ENCODE data around the gene NLGN4X.

The NLGN4X gene

DNA sequence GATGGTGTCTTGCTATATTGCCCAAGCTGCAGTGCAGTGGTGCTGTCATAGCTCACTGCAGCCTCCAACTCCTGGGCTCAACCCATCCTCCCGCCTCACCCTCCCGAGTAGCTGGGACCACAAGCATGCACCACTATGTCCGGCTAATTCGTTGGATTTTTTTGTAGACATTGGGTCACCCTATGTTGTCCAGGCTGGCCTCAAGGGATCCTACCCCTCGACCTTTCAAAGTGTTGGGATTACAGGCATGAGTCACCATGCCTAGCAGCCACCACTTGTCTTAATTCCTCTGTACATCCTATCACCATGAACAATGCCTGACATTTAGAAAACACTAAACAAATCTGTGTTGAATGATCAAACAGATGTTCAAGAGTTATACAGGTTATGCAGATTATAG lies 76.7 kb downstream of the NLGN4X start:
- DNase-seq (ENCODE audit: low spot score), result no peak

DNA sequence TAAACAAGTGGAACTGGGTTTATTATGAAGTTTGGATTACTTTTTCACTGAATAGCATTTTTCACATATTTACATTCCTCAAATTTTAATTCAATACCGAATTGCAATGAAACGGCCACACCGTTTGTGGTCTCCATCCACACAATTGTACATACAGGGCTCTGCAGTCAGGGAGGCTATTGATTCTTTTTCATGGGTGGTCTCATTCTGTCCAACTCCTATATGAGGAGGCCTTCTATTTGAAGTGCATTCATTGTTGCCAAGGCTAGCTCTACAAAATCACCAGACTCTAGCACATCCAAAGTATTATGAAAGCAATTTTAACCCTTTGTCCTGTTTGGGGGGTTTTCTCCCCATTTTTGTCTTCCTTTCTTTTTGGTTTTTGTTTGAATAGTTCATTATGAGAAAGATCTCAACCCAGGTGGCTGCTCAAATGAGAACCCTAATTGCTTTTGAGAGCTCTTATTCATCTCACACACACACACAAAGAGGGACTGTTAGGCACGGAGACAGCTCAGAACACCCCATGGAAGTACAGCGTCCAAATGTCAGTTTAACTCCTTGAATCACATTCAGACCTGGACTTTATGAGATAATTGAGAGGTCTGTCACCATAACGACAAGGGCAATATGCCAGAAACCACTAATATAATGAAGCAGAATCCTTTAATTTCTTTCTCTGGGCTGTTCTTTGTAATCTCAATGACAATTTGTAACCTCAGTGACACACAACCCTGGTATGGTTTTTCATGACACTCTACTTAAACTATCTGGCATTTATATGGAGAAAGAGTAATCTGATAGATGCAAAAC lies 79.4 kb downstream of the NLGN4X start:
- no peak for DNase-seq (ENCODE audit: low spot score)

DNA sequence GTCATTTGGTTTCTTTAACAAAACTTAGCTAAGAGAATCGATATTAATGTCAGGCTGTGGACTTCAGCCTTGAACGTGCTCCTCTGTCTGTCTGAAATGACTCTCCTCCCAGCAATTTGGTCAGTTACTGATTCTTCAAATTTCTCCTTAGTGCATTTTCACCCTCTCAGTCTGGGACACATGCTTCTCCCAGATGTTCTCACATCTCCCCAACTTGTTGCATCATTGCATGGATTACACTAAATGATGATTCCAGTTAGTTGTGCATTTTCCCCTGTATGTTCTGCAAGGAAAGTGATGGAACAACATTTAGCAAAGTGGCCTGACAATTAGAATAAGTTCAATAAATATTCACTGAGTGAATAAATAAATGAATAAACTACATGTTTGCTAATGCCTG lies 94.4 kb downstream of the NLGN4X start:
- DNase-seq (ENCODE audit: low spot score), result no peak

DNA sequence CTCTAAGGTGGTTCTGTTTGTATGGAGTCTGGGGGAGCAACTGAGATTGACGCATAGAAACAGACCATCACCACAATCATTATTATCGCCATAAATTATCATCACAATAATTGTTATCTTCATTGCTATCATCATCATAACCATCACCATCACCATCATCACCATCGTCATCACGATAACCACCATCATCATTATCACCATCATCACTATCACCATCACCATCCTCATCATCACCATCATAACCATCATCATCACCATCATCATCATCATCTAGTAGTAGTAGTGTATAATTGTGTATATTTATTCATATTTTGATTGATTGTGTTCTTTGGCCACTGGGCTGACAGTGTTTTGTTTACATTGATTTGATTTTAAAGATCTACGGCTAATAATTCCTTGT lies 95.7 kb downstream of the NLGN4X start:
- no peak for DNase-seq (ENCODE audit: low spot score)

DNA sequence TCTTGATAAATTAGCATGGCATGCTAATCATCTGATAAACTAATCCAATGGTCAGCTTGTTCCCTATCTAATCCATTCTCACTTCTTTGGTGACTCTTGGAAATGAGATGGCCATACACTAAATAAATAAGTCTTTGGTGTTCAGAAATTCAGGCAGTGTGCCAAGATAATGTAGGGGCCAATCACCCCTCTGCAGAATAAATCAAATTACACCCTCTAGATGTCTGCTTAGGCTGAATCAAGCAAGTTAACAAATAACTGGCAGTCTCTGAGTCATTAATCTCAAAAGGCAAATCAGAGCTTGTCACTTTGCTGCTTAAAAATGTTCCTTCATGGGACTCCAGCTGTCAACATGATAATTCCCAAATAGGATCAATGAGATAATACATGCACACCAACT lies 97.4 kb downstream of the NLGN4X start:
- no peak for DNase-seq (ENCODE audit: low spot score)

DNA sequence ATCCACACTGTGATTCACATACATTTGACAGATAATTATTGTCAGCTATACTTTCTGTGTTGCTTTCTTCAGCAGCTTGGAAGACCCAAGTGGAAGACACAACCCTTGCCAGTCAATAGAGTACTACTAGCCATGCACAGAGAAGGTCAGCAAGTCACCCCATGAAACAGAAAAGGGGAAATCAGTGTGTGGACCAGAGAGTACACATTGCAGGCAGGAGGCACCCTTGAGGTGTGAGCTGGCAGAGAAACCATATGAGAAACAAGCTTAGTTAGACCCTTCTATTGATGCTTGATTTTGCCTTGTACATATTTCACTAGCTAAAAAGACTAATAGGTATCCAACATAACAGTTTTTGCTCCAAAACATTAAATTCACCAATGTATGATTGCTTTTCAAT lies 99.5 kb downstream of the NLGN4X start:
- DNase-seq (ENCODE audit: low spot score), result no peak

DNA sequence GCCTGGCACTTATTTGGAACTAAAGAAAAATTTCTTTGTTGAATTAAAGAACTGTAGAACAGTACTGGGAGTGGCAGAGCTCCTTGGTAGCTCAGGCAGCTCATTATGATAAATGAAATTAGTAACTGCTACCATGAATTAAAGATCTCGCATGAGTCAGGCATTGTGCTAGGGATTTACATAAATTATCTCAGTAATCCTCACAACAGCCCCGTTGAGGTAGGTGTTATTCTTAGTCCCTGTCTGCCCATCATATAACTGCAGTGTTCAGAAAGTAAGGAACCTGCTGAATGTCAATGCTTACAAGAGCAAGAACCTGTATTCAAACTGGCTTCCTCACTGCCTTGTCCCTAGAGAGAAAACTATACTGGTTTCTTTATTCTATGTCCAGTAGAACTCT lies 108.3 kb downstream of the NLGN4X start:
- no peak for DNase-seq (ENCODE audit: low spot score)

DNA sequence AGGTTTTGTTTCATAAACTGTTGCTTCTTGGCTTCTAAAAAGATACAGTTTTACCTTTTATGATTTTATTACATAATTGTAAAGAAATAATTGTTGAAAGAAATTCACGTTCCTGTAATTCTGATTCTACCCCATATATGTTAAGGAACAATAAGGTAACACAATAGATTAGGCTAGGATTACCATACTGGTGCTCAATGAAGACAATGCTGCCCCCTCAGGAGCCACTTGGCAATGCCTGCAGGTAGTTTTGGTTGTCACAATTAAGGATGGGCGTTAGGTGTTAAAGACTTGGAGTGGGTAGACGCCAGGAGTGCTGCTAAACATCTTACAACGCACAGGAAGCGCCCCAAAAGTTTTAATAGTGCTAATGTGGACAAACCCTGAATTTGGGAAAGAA lies 133.2 kb downstream of the NLGN4X start:
- DNase-seq (ENCODE audit: low spot score), result no peak

DNA sequence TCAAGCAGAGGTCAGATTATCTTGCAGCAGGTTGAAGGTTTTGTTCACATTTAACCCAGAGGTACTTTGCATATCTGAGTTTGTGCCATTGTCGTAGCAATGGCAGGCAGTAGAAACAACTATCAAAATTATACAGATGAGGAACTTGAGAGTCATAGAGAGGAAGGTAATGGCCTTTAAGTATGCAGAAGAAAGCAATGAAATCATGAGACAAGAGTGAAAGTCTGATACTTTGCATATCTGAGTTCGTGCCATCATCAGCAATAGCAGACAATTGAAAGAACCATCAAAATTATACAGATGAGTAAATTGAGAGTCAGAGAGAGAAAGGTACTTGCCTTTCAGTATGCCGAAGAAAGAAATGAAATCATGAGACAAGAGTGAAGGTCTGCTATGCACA lies 154.1 kb downstream of the NLGN4X start:
- DNase-seq (ENCODE audit: low spot score), result no peak

DNA sequence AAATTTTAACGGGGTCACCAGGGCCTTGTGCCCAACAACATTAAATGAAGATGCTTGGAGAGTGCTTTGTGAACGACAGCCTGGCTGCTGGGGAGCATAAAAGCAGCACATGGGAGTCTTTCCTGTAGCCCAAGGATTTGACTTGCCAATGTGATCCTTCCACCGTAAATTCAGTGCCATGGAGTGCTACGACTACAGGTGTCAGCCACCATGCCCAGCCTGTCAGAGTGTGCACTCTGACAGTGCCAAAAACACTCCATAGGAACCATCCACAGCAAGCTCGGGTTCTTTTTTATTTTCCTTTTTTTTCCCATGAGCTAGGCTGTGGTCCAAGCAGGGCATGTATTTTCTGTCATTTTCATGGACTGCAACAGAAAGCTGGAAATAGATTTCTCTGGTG lies 156.9 kb downstream of the NLGN4X start:
- DNase-seq (ENCODE audit: low spot score), result no peak

DNA sequence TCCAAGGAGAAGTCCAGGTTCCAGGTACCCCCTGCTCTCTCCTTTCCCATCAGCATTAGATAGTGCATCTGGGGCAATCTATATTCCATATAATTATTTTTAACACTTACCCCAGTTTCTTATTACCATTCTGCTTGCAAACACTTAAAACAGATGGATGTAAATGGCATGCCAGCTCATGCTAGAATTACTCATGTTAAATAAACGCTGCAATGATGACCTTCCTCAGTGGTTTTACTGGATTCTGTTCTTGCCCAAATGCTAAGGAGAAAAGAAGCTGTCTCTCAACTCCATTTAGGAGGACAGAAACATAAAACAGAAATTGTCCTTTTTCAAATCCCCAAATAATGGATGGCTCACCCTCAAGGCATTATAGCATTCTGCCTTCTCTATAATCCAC lies 161.1 kb downstream of the NLGN4X start:
- no peak for DNase-seq (ENCODE audit: low spot score)

DNA sequence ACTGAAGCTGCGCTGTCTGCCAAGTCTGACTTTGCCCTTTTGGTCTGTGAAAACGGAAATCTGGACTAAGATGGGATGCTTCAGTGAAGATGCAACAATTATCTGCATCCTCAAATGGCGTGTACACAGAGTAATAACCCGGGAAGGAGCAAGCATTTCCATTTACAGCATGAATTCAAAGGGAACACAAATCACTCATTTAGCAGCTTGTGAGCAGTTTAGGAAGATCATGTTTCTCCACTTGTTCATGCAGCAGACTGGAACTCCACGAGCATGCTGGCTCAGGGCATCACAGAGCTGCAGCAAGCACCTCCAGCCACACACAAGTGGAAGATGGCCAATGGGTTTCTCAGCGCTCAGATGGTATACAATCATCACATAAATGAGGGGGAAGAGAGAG lies 175.5 kb downstream of the NLGN4X start:
- no peak for DNase-seq (ENCODE audit: low spot score)

DNA sequence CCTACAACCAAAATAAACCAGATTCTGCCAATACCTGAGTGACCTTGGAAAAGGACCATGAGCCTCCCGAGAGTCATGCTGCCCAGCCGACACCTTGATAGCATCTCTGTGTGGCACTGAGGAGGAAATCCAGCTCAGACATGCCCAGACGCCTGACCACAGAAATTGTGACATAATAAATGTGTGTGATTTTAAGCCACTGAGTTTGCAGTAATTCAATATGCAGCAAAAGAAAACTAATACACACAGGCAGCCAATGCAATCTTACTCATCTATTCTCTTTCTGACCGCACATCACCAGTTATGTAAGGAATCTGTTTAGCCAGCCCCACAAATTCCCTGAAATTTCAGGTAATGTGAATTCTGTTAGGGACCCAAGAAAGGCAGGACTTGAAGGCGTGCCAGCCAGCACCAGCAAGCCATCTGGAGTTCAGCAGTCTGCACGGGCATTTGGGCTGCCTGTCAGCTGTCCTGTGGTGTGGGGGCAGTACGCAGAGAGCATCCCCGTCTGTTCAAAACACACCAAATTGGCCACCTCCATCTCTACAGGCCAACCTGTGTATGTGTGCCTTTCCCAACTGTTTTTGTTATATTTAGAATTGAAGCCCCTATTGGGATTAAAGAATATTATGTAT lies 176.4 kb downstream of the NLGN4X start:
- DNase-seq (ENCODE audit: low spot score), result no peak

DNA sequence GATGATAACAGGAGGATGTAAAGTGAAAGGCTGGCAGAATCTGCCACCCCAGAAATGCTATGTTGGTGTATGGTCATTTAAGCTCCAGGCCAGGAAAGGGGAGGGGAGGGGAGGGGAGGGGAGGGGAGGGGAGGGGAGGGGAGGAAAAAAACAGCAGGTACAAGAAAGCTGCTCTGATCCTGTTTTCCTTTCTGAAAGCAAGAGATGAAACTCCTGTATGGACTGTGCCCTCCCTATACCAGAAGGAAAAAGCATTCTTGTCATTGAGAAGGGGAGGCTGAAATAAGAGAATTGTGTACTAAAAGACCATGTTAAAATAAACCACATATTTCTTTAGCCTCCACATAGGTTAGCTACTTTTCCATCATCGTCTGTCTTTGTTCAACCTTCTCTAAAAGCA lies 179.5 kb downstream of the NLGN4X start:
- DNase-seq (ENCODE audit: low spot score), result no peak

DNA sequence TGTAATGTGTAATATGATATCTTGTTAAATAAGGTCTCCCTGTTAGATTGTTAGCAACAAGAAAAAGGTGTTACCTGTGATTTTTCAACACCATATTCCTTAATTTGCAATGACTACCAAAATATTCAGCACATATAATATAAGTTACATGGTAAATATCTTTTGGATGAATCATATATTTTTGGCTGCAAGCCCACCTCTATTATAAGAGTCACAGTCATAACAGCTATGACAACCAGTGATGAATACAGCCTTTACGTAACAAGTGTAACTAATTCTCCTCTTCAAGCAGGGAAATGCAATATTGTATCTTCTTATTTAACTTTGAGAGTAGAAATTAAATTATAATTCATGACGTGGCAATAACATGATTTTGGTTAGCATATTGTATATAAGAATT lies 187.0 kb downstream of the NLGN4X start:
- DNase-seq (ENCODE audit: low spot score), result peak; percentile 5

DNA sequence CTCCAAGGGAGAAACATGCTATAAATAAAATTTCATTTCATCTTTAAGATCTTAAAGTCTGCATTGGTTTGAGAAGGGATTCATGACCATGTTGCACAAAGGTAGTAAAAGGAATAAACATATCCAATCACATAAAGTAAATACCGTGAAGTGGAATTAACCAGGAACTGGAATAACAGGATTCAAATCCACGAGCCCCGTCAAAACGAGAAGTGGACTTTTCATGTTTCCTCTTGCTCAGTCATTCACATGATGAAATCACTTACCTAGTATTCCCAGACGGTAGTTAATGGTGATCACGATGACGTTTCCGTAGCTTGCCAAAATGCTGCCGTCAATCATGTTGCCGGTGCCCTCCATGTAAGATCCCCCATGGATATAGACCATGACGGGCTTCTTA lies 199.7 kb downstream of the NLGN4X start:
- no peak for DNase-seq (ENCODE audit: low spot score)

DNA sequence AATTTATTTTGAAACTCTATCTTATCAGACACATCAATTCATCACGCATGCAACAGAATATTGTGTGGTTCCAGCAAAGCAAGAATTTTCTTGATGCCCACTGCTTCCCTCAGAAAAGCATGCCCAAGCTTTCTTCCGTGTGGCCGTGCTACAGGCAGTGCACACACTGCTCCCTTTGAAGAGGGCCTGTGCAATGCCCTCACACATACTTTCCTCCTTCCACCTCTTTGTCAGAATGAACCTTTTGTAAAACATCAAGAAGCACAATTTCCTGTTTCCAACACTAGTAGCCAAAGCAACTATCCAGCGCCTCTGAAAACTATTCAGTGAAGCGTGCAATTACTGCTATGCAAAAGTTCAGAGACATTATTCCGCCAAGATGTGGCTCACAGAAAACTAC lies 201.7 kb downstream of the NLGN4X start:
- no peak for DNase-seq (ENCODE audit: low spot score)

DNA sequence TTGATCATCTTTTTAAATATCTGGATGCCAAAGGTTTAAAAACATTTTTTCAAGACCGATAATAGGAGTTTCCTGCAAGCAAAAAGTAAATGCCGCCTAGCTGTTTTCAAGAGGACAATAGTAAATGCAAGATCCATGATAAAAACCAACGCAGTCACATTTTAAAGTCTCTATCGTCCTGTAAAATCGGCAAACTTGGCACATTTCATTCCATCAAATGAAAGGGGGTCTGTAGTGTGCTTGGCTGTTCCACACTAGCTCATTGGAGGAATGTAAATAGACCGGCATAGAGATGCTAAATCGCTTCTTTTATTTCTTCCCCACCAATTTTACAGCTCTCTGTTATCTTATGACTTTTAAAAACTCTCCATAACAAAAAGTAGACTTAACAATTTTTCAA lies 202.2 kb downstream of the NLGN4X start:
- DNase-seq (ENCODE audit: low spot score), result no peak

DNA sequence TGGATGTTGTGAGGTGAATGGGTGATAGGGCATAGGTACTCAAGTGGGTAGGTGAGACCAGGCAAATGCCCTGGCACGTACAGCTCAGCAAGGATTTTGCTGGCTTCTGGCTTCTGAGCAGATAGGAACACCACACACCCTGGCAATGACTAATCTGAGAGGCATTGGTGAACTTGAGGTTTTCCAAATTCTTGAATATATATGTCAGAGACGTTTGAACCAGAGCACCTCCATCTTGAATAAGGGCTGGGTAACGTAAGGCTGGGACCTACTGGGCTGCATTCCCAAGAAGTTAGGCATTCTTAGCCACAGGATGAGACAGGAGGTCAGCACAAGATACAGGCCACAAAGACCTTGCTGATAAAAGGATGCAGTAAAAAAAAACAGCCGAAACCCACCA lies 204.5 kb downstream of the NLGN4X start:
- no peak for DNase-seq (ENCODE audit: low spot score)

DNA sequence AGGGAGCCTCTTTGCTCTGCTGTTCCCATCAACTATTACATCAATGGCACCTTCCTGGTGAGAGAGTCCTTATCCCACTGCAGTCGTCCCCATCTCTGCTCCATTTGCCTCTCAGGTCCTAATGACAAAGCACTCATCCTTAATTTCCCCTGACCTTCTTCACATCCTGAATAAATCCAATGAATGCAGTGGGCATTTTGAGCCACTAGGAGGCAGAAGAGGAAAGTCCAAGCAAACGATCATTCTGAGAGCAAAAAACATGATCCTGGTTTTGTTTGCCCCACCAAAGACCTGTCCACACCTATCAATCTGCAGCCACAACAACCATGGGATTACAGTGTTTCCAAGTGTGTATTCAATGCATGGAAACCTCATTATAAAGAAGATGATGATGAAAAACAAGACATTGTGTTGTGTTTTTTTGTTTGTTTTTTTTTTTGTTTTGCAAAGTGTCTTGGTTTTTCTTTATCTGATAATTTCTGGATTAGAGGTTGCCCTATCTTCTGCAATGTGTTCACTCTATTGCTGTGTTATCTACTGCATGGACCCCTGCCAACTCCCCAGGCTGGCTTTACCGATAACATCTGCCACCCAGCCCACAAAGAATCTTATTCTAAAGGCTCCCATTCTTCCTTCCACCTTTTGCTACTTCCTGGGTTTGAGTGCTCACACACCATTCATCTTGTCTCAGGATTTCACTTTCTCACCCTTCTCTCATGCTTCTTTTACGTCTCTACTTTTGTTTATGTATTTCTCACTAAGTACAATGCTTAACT lies 207.2 kb downstream of the NLGN4X start:
- no peak for DNase-seq (ENCODE audit: low spot score)

DNA sequence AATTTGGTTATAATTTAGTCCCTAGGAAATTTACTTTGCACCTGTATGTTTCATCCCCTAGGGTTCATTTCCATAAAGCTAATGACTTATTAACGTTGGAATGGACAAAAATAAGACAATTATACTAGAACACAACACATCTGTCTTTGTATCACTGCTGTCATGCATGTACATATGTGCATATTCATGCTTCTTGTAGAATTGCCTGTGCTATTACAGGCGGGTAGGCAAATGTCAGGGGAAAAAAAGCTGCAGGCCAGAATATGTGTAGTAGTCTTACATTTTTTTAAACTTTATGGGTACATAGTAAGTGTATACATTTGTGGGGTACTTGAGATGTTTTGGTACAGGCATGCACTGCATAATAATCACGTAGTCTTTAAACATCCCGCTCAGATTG lies 209.6 kb downstream of the NLGN4X start:
- DNase-seq (ENCODE audit: low spot score), result no peak

DNA sequence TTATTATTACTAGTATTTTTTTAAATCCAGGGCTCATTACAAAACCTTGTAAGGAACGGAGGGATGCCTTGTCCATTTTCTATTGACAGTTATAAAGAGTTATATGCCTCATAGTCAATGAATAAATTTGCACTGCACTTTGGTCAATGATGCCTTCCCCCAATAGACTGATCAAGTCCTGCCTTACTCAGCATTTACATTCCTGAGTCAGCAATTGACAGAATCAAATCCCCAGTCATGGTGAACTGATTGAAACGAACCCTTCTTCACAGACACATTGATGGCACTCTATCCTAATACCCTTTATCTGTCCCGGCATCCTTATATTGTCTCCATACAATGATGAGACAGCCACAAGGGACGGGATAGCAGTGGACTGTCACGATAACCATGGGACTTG lies 213.2 kb downstream of the NLGN4X start:
- DNase-seq (ENCODE audit: low spot score), result no peak

DNA sequence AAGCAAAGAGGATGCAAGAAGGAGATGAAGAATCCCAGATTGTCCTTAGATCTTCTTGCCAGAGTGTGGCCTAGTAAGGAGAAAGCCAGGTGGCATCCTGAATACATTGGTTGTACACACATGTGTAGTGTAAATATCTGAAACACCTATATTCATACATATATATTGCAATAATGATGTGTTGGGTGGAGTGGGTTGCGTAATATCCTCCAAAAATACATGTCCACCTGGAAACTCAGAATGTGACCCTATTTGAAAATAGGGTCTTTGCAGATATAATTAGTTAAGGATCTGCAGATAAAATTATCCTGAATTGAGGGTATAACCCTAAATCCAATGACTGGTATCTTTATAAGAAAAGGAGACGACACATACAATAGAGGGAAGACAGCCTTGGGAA lies 216.3 kb downstream of the NLGN4X start:
- DNase-seq (ENCODE audit: low spot score), result no peak
